HuH-7.5 (cell line): ENCODE results near the gene TMEM167A.

ENCODE experiments used
- DNase-seq: peaks from one replicate; pipeline ENCODE4 v3.0.0; 2011; ENCODE audit warnings: low spot score

Gene TMEM167A

DNA sequence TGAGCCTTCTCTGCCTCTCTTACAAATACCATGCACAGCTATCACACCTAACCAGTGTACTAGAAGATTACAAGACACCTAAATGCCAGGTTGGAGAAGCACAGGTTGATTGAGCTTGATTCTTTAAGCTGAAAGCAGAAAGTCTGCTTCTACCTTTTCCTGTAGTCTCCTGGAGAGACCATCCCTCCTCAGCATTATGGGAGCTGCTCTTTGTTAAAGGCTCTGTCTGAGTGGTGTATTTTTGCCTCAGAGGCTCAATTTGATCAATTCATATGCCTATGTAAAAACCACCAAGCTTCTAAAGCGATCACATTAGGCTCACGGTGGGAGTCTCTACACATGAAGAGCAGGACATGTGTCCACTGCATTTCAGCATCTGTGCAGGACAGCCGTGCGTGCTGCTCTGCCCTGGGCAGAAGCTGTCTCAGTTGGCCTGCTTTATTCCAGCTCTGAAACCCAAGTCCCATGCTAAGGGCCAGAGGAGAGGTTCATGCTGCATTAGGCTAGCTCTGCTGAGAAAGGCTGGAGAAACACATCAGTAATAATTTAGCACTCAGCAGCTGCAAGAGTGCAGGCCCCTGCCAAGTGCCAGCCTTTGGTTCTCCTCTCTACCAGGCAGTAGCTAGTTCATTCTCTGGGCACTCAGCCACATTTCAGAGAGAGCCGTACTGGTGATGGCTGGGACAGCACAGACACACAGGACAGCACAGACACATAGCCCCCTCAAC, 41.7 kb downstream of the TMEM167A start:
- no peak for DNase-seq

DNA sequence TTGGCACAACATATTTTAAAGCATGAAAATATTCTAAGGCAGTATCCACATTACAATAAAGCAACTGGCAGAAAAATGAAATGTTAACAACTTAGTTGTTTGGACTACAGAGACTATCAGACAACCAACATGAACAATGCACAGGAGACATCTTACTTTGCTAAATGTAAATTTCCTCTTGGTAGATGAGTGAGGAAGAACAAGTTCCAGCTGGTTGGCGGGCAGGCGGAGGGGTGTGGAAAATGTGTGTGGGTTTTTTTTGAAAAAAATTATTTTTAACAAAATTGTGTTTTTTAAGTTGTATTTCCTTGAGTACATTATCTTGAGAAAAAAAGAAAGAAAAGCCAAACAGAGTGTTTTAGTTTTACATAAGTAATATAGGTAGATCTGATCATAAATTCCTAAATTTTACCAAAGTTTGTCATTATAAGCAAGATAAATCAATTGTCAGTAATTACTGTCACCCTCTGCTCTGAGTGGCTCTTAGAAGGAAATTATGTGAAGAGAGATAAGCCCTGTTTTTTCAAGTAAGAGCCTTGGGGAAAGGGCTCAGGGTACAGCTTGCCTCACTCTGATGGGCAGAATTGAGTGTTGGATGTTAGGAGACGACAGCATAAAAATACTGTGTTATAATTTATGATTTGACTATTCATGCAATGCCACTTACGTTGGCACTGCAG, 42.5 kb downstream of the TMEM167A start:
- no peak for DNase-seq

DNA sequence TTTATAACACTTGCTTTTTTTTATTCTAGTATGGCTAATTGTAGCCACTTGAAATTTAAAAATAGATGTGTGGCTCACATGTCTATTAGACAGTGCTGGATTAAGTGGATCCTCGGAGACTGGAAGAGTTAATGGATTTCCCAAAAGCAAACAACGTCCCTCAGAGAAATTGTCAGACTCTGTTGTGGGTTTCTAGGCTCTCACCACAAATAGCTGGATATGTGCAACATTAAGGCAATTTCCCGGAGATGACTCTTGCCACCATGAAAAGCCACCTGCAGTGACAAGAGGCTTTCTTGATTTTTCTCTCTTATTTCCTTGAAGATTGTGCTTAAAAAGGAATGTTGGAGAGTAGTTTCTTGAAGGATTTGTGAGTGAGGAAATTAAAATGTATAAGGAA, 43.2 kb downstream of the TMEM167A start:
- no peak for DNase-seq

DNA sequence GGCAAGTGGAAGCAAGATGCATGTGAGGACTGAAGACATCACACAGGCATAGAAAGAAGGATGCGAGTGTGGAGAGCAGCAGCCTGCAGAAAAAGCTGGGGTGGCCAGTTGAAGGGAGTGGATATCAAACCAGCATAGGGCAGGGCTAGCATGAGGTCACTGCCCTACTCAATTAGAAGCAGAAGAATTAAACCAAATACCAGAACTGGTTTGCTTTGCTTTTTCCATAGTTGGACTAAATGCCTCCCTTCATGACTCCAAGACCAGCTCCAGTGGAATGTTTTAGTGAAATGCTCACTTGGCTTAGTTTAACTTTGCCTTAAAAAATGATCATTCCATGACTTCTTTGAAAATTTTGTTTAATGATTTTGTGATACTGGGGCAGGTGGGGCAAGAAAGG, 45.8 kb downstream of the TMEM167A start:
- DNase-seq: no peak

DNA sequence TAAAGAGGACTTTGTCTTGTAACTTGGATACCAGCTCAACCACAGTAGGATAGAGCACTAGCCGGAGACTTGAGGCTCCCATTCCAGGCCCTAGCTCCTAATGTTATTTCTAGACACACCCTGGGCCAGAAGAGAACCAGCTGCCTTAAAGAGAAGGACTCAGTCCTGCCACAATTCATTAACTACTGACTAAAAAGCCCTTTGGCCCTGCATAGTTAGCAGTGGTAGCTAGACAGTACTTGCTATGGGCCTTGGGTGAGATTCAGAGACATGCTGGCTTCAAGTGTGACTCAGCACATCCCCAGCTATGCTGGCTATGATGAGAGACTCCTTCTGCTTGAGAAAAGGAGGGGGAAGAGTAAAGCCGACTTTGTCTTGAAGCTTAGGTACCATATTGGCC, 47.3 kb downstream of the TMEM167A start:
- DNase-seq: no peak

GRCh38 chr5:83026930-83027687, 50.1 kb downstream of the TMEM167A start:
- no peak for DNase-seq

- DNase-seq: no peak
Observed at GRCh38 chr5:83026516-83026915, 50.7 kb downstream of the TMEM167A start.

GRCh38 chr5:83025690-83026478, 51.3 kb downstream of the TMEM167A start:
- DNase-seq: no peak

DNA sequence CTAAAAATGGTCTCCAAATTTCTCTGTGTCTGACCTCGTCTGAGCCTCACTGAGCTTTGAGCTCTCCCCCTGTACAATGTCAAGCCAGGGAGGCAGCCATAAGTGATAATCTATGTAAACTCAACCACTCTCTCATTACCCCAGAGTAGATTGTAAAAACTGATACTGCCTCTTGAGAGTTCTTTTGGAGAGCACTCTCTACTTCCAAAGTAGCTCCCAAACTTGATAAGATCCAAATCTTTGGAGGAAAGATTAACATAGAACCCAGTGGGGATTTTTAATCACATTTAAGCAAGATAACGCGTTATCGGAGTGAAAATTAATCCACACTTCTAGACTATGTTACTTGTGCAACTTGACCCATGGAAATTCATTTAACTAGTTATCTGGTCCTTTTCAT, 54.9 kb downstream of the TMEM167A start:
- no peak for DNase-seq

GRCh38 chr5:83015676-83016075, 61.5 kb downstream of the TMEM167A start:
- DNase-seq: no peak

DNA sequence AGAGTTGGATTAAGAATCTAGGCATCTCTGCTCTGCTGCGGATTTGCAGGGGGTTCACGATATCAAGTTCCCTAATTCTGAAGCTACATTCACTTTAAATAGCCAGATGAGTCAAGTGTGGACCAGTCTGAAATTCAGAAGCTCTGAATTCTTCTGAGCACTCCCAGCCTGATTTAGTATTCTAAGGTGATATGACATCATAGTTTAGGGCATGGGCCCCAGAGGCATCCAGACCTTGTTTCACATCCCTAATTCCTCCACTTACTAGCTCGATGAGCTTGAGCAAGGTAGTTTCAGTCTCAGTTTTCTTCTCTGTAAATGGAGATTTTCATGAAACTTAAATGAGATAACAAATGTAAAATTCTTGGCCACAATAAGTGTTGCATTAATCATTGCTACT, 65.2 kb downstream of the TMEM167A start:
- no peak for DNase-seq

- no peak for DNase-seq
Observed at GRCh38 chr5:83009408-83009807, 67.8 kb downstream of the TMEM167A start.

DNA sequence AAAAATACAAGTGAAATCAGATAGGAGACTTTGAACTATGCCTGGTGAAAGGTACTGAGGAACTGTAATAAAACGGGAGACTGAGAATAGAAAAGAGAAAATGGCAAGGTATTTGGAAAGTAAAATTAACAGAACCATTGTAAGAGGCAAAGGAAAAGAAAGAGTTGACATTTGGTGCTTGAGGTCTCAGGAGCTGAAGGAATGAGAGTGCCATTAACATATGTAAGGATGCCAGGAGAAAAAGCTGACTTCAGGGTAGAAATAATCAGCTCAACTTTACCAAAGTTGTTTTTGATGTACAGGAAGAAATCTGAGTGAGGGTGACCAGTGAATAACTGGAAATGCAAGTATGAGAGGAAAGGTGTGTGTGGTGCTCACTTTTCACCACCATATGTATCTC, 69.4 kb downstream of the TMEM167A start:
- no peak for DNase-seq

DNA sequence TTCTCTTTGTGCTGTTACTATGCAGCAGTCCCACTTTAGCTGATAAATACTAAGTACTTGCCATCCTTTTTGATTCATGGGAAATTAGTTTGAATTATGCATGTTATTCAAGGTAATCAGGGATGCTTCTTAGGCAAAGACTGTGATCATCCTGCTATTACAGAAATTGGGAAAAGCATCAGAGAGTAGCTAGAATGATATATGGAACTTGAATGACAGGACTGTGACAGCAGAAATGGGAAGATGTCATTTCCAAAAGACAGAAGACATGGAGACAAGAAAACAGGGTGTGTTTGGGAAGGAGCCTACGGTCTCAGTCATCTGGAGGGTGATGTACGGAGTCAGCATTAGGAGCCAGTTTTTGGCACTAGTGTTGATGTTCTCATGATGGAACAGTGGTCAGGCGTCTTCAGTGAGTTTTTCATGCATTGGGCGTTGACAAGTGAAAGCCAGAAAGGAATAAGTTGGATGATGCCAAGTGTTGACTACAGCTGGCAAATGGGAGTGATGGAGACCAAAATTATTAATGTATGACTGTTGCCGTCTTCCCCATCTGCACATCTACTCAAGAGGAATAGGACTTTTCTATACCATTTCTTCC, 70.4 kb downstream of the TMEM167A start:
- no peak for DNase-seq

- DNase-seq: no peak
Observed at GRCh38 chr5:83003791-83004190, 73.4 kb downstream of the TMEM167A start.
